ENCODE data around the gene MEF2A.

MEF2A gene

GRCh38 chr15:99605990-99606389 lies 40.2 kb downstream of the MEF2A start:
- DNase-seq (ENCODE audit: low spot score): no peak

GRCh38 chr15:99606646-99607045 lies 40.9 kb downstream of the MEF2A start:
- no peak for DNase-seq (ENCODE audit: low spot score)

GRCh38 chr15:99613481-99613880 lies 47.7 kb downstream of the MEF2A start:
- DNase-seq (ENCODE audit: low spot score): no peak

- peak; percentile 18 for DNase-seq (ENCODE audit: low spot score)
These were observed 48.3 kb downstream of the MEF2A start for GRCh38 chr15:99613887-99614647.

GRCh38 chr15:99614749-99615288 lies 49.0 kb downstream of the MEF2A start:
- peak; percentile 14 for DNase-seq (ENCODE audit: low spot score)

- DNase-seq (ENCODE audit: low spot score): no peak
These were observed 49.7 kb downstream of the MEF2A start for GRCh38 chr15:99615460-99615859.

- DNase-seq (ENCODE audit: low spot score): no peak
These were observed 50.3 kb downstream of the MEF2A start for GRCh38 chr15:99616129-99616528.

- DNase-seq (ENCODE audit: low spot score): no peak
These were observed 51.1 kb downstream of the MEF2A start for GRCh38 chr15:99616773-99617342.

- peak; percentile 57 for DNase-seq (ENCODE audit: low spot score)
These were observed 53.2 kb downstream of the MEF2A start for GRCh38 chr15:99618941-99619411.

GRCh38 chr15:99619712-99620111 lies 53.9 kb downstream of the MEF2A start:
- no peak for DNase-seq (ENCODE audit: low spot score)

GRCh38 chr15:99620178-99620577 lies 54.4 kb downstream of the MEF2A start:
- DNase-seq (ENCODE audit: low spot score): no peak

- DNase-seq (ENCODE audit: low spot score): no peak
These were observed 56.0 kb downstream of the MEF2A start for GRCh38 chr15:99621767-99622166.

GRCh38 chr15:99628374-99629001 lies 62.7 kb downstream of the MEF2A start:
- DNase-seq (ENCODE audit: low spot score): peak; percentile 40

- no peak for DNase-seq (ENCODE audit: low spot score)
These were observed 64.9 kb downstream of the MEF2A start for GRCh38 chr15:99630607-99631131.

- no peak for DNase-seq (ENCODE audit: low spot score)
These were observed 65.5 kb downstream of the MEF2A start for GRCh38 chr15:99631255-99631654.

- no peak for DNase-seq (ENCODE audit: low spot score)
These were observed 66.7 kb downstream of the MEF2A start for GRCh38 chr15:99632521-99632920.

- DNase-seq (ENCODE audit: low spot score): no peak
These were observed 67.9 kb downstream of the MEF2A start for GRCh38 chr15:99633655-99634054.

- no peak for DNase-seq (ENCODE audit: low spot score)
These were observed 68.8 kb downstream of the MEF2A start for GRCh38 chr15:99634576-99634975.

- no peak for DNase-seq (ENCODE audit: low spot score)
These were observed 69.4 kb downstream of the MEF2A start for GRCh38 chr15:99635145-99635544.

GRCh38 chr15:99635794-99636193 lies 70.0 kb downstream of the MEF2A start:
- DNase-seq (ENCODE audit: low spot score): no peak

GRCh38 chr15:99644913-99645542 lies 79.2 kb downstream of the MEF2A start:
- DNase-seq (ENCODE audit: low spot score): no peak

GRCh38 chr15:99645543-99645935 lies 79.8 kb downstream of the MEF2A start:
- no peak for DNase-seq (ENCODE audit: low spot score)

All from kidney tubule cell (primary cell).